OCI-LY7 (cell line): ENCODE measurements around the gene PITHD1. TPM values are rescaled to one million over a fixed set of nuclear protein-coding genes. Genes with fewer than 3 reads are reported as not detected.

Source experiments
- BruUV-seq: library from RNA; stranded (reverse); fragments of 400-500 nt; replicated peaks from 2 replicates; lab custom pipeline; 2021; lab: Mats Ljungman, UMichigan
- CTCF ChIA-PET: fragments of 300-600 bp; sonication (Branson Sonifier 250); formaldehyde crosslinking; loops from one replicate; lab custom pipeline; 2022; ENCODE audit warnings: antibody characterized with exemption; ENCODE audit not compliant: unreplicated experiment; lab: Charles Lee
- POLR2A ChIA-PET: fragments of 300-600 bp; sonication (Branson Sonifier 250); formaldehyde crosslinking; loops from one replicate; lab custom pipeline; 2022; ENCODE audit warnings: antibody characterized with exemption; lab: Charles Lee
- DNase-seq: peaks from one replicate; pipeline ENCODE4 v3.0.0-alpha.2; 2015; ENCODE audit warnings: low spot score
- H2AFZ ChIP-seq: fragments of 200-600 bp; sonication (generic), shearing (Covaris generic); 2 replicates; pipeline ENCODE4 v1.6.1; 2014; ENCODE audit warnings: mild to moderate bottlenecking, antibody characterized with exemption, low read length, moderate library complexity
- H3K27ac ChIP-seq: fragments of 200-600 bp; sonication (generic); 2 replicates; pipeline ENCODE4 v1.5.1; 2014; ENCODE audit warnings: mixed run types, low read depth, mild to moderate bottlenecking, moderate library complexity, low read length, inconsistent platforms; ENCODE audit not compliant: poor library complexity, severe bottlenecking
- H3K36me3 ChIP-seq: fragments of 200-600 bp; sonication (generic); 2 replicates; pipeline ENCODE4 v1.6.1; 2014; ENCODE audit warnings: mild to moderate bottlenecking, antibody characterized with exemption, low read length, moderate library complexity, mixed read lengths; ENCODE audit not compliant: insufficient read depth
- H3K4me1 ChIP-seq: fragments of 200-600 bp; sonication (generic); 2 replicates; pipeline ENCODE4 v1.5.1; 2014; ENCODE audit warnings: mild to moderate bottlenecking, low read length; ENCODE audit not compliant: insufficient read depth, poor library complexity, severe bottlenecking
- H3K4me2 ChIP-seq: fragments of 200-600 bp; sonication (generic); 2 replicates; pipeline ENCODE4 v1.6.1; 2014; ENCODE audit warnings: mild to moderate bottlenecking, low read length
- H3K4me3 ChIP-seq: fragments of 200-600 bp; sonication (generic); 2 replicates; pipeline ENCODE4 v1.5.1; 2014; ENCODE audit warnings: mild to moderate bottlenecking, low read depth, low read length; ENCODE audit not compliant: poor library complexity, severe bottlenecking
- H3K79me2 ChIP-seq: fragments of 200-600 bp; sonication (generic); 2 replicates; pipeline ENCODE4 v1.6.1; 2016; ENCODE audit warnings: low read depth, mild to moderate bottlenecking, low read length, moderate library complexity, mixed read lengths; ENCODE audit not compliant: insufficient read depth
- H3K9me2 ChIP-seq: fragments of 200-600 bp; sonication (generic); 2 replicates; pipeline ENCODE4 v1.6.1; 2016; ENCODE audit warnings: mild to moderate bottlenecking, low read length, mixed read lengths; ENCODE audit not compliant: insufficient read depth
- H3K9me3 ChIP-seq: fragments of 200-600 bp; sonication (generic); 2 replicates; pipeline ENCODE4 v1.6.1; 2014; ENCODE audit warnings: mild to moderate bottlenecking, mixed run types, low read length, mixed read lengths
- H4K20me1 ChIP-seq: fragments of 200-600 bp; sonication (generic); 2 replicates; pipeline ENCODE4 v1.6.1; 2014; ENCODE audit warnings: mild to moderate bottlenecking, antibody characterized with exemption, low read length, moderate library complexity, mixed read lengths; ENCODE audit not compliant: insufficient read depth
- CTCF ChIP-seq: fragments of 200-600 bp; sonication (generic); conservative IDR thresholded peaks from 2 replicates; pipeline ENCODE4 v1.5.1; 2014; ENCODE audit warnings: mild to moderate bottlenecking, antibody characterized with exemption, low read length, moderate library complexity, mixed read lengths
- EZH2phosphoT487 ChIP-seq: fragments of 200-600 bp; sonication (generic); IDR thresholded peaks from 2 replicates; pipeline ENCODE4 v1.6.1; 2018; ENCODE audit warnings: low read depth, borderline replicate concordance, mild to moderate bottlenecking, mixed run types, antibody characterized with exemption, low read length, moderate library complexity, mixed read lengths
- intact Hi-C: fragments of 100-400 bp; cut with micrococcal nuclease; formaldehyde crosslinking; loops from one replicate; pipeline ENCODE4 v1.10.0; 2022; ENCODE audit not compliant: unreplicated experiment
- total RNA-seq, 2 experiments: library from RNA; depleted of rRNA in 1 of 2; stranded (reverse); fragments of >200 nt in 1 of 2; shearing (Covaris generic) in 1 of 2; gene quantifications; 2 replicates each; pipeline ENCODE4 v1.2.3, GENCODE V29; 2014 to 2022

The PITHD1 gene
- total RNA-seq, 2 experiments from 2014 or later, result 63.6 to 89.9 TPM

- H3K27ac ChIP-seq, result no peak overlapping the region
- CTCF ChIA-PET, result interaction anchor here (0.5 kb wide), 1 partner anchor 13 kb away, joined by 3 read pairs; no protein-coding TSS in a partner anchor
- POLR2A ChIA-PET, result no interaction called here
These were observed 18.5 kb downstream of the PITHD1 start for GRCh38 chr1:23796466-23797271.

GRCh38 chr1:23797478-23798448 lies 19.5 kb downstream of the PITHD1 start:
- no TSS peak for BruUV-seq
- POLR2A ChIA-PET, result interaction anchor here (0.5 to 0.6 kb wide), 2 partner anchors 105 to 170 kb away, joined by 3 to 9 read pairs; no protein-coding TSS in a partner anchor
- CTCF ChIA-PET, result no interaction called here
- H3K9me3 ChIP-seq, result no peaks in the 10 kb centered on the region
- H3K4me2 ChIP-seq, result no peak overlapping the region
- H3K9me2 ChIP-seq, result no peaks in the 10 kb centered on the region
- H3K36me3 ChIP-seq, result peaks cover 44% of the 10 kb centered on the region
- DNase-seq, result no peak
- intact Hi-C loops, result no loop called here
- no peak overlapping the region for H2AFZ ChIP-seq
- H3K4me1 ChIP-seq, result peaks cover 17% of the 10 kb centered on the region
- H3K79me2 ChIP-seq, result peaks cover 2% of the 10 kb centered on the region; the same call in 1 of the 2 replicates
- no peak overlapping the region for H3K27ac ChIP-seq
- no peaks in the 10 kb centered on the region for H4K20me1 ChIP-seq
- TF ChIP-seq CTCF (no peak), EZH2phosphoT487 (no peak)
- H3K4me3 ChIP-seq, result no peak overlapping the region

More at GRCh38 chr1:23796466-23797271, 18.5 kb downstream of the PITHD1 start:
- Histone ChIP-seq H2AFZ (no peak overlapping the region), H3K9me2 (no peaks in the 10 kb centered on the region), H4K20me1 (no peaks in the 10 kb centered on the region), H3K36me3 (peaks cover 44% of the 10 kb centered on the region), H3K4me3 (no peak overlapping the region), H3K4me2 (no peak overlapping the region), H3K79me2 (peaks cover 13% of the 10 kb centered on the region; the same call in 1 of the 2 replicates), H3K4me1 (peaks cover 24% of the 10 kb centered on the region), H3K9me3 (no peaks in the 10 kb centered on the region)
- DNase-seq, result no peak
- TF ChIP-seq CTCF (peak; percentile 52; the same call in 1 of the 2 replicates), EZH2phosphoT487 (no peak)
- BruUV-seq, result no TSS peak
- intact Hi-C loops, result no loop called here
